Omental fat pad (tissue), 4 donors: ENCODE results near the gene VPS52. TPM values are rescaled to one million over a fixed set of nuclear protein-coding genes. Genes with fewer than 3 reads are reported as not detected.

Source experiments
- ATAC-seq: fragments of 150-250 bp; one replicate; pipeline ENCODE4 v1.9.1; 2016; ENCODE audit warnings: mild to moderate bottlenecking, moderate library complexity; ENCODE audit not compliant: low FRiP score
- DNase-seq: peaks from one replicate; pipeline ENCODE4 v3.0.0-alpha.2; 2019; ENCODE audit warnings: low spot score
- CTCF ChIP-seq, 3 donors: fragments of 450-650 bp; IDR thresholded peaks; one replicate each; pipeline ENCODE4 v1.5.1; 2016 to 2017; ENCODE audit warnings: antibody characterized with exemption in 3 of 3, mild to moderate bottlenecking in 3 of 3, moderate library complexity in 2 of 3
- total RNA-seq, 4 donors: library from RNA; depleted of rRNA; stranded (reverse); fragments of >200 nt; gene quantifications; one replicate each; pipeline ENCODE4 v1.1.0, GENCODE V29; 2016

VPS52 gene
- total RNA-seq, 4 donors from 2014 or later, result 20.2 to 54.5 (median 34.3) TPM

GRCh38 chr6:33248643-33248931, 23.1 kb downstream of the VPS52 start:
- DNase-seq (no peak), ATAC-seq (peak; percentile 5)
- TF ChIP-seq CTCF (IDR thresholded peaks at IDR 0.05), result no peak

- peak in 2 of 3 donors; percentile 36 to 88 for TF ChIP-seq CTCF (IDR thresholded peaks at IDR 0.05)
- peak; percentile 71 for ATAC-seq
Measured at GRCh38 chr6:33247977-33248642, 23.6 kb downstream of the VPS52 start.

GRCh38 chr6:33243476-33243875, 28.2 kb downstream of the VPS52 start:
- no peak for TF ChIP-seq CTCF (IDR thresholded peaks at IDR 0.05)
- DNase-seq, result no peak
- no peak for ATAC-seq

More at GRCh38 chr6:33247977-33248642, 23.6 kb downstream of the VPS52 start:
- DNase-seq, result peak; percentile 98

GRCh38 chr6:33241968-33242367, 29.7 kb downstream of the VPS52 start:
- no peak for ATAC-seq
- DNase-seq, result no peak

GRCh38 chr6:33237741-33238140, 33.9 kb downstream of the VPS52 start:
- ATAC-seq, result no peak
- DNase-seq, result no peak

More at GRCh38 chr6:33241968-33242367, 29.7 kb downstream of the VPS52 start:
- TF ChIP-seq CTCF (IDR thresholded peaks at IDR 0.05), result no peak

GRCh38 chr6:33236852-33237251, 34.8 kb downstream of the VPS52 start:
- ATAC-seq, result no peak
- no peak for TF ChIP-seq CTCF (IDR thresholded peaks at IDR 0.05)
- no peak for DNase-seq

More at GRCh38 chr6:33237741-33238140, 33.9 kb downstream of the VPS52 start:
- no peak for TF ChIP-seq CTCF (IDR thresholded peaks at IDR 0.05)

- DNase-seq (no peak), ATAC-seq (no peak)
- TF ChIP-seq CTCF (IDR thresholded peaks at IDR 0.05), result no peak
Measured at GRCh38 chr6:33236328-33236727, 35.3 kb downstream of the VPS52 start.
